ENCODE data around the gene GPSM1.
"Not testable (repeated sequence)": the region's sequence is repeated elsewhere in the genome, so short reads cannot be mapped to it uniquely, and the experiment has no call there.

GPSM1 gene

DNA sequence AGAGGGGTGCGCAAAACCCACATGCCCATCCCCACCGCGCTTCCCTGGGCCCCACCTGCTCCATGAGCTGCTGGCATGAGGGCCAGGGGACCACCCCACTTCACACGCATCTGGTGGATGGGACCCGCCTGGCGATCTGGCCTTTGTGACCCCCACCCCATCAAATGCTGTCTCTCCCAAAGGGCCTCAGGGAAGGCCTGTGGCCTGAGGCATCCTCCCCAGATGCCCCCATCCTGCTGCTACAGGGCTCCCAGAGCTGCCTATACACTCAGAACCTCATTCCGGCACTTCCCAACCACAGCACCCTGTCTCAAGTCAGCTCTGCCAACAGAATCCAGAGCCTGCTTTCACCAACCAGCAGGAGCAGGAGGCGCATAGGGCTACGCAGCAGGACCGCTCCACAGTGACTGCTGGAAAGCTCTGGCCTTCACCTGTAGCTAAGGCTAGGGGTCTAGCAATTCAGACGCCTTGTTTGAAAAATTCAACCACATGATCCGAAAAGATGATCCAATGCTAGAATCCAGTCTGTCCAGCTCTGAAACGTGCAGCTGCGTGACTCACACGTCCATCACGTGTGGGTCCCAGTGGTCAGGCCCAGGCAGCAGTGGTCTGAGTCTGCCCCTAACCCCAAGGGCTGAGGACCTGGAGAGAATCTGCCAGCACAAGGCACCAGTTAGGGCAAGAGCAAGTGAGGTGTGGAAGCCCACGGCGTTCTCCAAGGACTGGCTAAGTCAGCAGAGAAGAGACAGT is 74.0 kb downstream of the GPSM1 start:
- no peak for DNase-seq

DNA sequence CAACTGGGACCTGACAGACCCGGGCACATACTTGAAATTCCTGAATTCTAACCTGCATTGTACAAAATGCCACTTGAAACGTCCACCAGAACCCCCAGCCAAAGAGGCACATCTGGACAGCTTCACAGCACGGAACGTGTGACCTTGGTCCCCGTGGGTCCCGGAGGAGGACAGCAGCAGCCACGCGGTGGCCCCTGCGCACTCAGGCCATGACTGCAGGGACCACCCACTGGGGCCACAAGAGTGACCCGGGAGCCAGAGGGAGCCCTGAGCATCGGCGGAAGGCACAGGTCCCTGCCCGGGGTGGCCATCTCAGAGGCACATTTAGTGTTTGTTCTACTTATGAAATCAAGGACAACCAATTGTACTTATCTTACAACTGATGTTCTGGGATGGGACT is 74.7 kb downstream of the GPSM1 start:
- no peak for DNase-seq

DNA sequence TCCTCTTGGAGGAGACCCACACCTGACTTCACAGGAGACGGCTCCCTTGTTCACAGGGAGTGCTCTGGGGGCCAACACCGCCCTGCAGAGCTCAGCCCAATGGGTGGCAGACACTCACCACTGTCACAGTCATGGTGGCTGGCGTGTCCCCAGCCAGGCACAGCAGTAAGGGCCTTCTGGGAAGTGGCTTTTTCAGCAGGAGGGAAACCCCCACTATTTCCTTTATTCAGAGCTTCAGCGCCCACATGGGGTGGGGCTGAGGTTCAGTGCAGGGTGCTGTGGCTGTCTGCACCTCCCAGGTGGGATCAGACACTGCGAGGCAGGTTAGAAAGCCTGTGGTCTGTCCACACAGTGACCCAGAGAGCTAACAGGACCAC is 76.2 kb downstream of the GPSM1 start:
- DNase-seq, result peak; percentile 72

DNA sequence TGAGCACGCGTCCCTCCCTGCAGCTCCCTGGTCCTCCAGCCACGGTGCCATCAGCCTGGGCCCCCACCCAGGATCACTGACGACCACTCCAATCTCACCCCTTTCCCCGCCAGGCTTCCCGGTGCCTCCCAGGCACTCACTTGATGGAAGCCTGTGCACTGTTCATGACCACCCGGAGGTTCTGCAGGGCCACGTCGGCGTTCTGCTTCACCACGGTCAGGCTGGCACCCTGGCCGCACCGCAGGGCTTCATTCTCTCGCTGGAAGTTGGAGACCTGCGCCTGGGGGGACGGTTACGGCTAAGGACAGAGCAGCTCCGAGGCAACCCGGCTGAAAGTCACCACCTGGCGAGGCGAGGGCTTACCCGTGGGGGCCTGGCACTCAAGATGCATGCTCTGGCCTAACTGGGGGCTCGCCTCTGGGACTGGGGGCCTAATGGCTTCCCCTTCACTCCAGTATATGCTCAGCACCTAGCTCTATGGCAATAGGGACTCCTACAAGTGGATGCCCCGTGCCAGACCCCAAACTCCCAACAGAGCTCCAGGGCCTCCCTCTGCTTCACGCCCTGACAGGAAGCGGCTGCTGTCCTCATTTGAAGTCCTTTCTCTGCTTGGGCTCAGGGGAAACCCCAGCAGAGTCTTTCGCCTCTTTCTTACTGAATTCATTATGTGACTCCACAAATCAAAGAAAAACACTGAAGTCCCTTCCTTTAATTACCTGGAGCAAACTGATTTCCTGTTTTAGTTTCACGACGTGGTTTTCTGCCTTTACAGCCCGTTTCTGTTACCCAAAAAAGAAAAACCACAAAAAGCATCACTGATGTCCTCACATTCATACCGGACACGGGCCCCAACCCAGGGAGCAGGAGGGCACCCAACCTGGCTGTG is 76.8 kb downstream of the GPSM1 start:
- DNase-seq, result peak; percentile 35

DNA sequence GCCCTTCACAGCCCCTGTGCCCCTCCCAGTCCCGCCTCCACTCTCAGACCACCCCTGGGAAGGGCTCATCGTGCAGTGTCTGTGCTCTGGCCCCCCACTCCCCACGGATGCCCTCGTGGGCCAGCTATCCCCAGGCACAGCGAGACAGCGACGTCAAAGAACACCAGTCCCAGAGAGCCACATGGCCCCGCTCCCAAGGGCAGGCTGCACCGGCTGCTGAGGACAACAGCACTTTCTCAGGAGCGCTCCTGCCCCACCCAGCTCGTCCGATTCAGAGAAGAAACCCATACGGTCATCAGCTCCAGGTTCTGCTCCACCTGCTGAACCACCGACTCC is 77.4 kb downstream of the GPSM1 start:
- no peak for DNase-seq

DNA sequence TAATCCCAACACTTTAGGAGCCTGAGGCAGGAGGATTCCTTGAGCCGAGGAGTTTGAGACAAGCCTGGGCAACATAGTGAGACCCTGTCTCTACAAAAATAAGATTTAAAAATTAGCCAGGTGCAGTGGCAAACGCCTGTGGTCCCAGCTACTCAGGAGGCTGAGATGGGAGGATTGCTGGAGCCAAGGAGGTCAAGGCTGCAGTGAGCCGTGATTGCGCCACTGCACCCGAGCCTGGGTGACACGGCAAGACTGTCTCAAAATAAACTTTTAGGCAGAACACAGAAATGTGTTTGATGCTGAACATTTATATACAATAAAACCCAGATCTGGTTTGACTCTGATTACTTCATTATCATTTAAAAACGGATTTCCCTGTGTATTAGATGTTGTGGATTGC is 78.1 kb downstream of the GPSM1 start:
- no peak for DNase-seq

DNA sequence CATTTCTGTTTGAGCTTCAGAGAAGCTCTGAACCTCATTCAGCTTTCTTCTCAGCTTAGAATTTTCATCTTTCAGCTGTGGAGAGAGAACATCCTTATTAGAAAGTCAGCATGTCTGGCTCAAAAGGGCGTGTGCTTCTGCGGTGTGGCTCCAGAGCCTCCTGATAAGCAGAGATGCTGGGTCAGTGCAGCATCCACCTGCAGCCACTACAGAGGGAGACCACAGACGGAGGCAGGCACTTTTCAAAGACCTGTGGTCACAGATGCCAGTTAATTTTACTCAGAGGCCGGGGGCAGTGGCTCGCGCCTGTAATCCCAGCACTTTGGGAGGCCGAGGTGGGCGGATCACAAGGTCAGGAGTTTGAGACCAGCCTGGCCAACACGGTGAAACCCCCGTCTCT is 78.6 kb downstream of the GPSM1 start:
- not testable (repeated sequence) for DNase-seq

DNA sequence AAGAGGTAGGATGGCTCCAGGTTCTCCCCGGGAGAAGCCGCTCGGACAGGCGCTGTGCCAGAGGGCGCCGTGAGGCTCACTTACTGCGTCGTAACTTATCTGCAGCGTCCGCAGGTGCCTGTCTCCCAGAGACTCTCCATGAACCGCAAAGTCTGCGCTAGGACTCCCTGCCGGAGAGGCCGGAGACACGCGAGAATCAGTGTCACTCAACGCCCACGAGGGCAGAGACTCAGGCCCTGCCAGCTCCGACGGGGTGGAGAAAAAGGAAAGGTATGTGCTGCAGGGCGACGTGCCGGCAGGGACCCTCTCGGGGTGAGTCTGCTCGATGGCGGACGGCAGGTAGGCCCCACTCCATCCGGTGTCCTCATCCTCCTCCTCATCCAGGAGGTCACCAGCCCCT is 79.7 kb downstream of the GPSM1 start:
- DNase-seq, result not testable (repeated sequence)

DNA sequence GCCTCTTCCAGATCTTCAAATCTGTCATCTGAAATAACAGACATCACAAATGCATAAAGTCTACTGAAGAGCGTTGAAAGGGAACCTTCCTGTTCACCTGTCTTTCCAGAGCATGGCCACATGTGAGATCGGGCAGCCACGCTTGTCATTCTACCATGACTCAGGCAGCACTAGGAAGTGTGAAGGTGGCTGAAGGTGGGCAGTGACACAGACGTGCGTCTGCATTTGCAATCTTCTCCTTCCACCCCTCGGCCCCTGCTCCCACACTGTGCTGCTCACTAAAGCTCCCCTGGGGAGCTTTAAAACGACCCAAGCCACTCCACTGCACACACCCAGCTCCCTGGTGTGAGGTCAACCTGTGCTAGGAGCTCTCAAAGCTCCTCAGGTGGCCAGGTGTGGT is 80.6 kb downstream of the GPSM1 start:
- no peak for DNase-seq

Data from stimulated activated CD4-positive, alpha-beta T cell treated with anti-CD3 and anti-CD28 coated beads, Interleukin-4, amount 100 ng/mL, for 1 hour (primary cell).